Mesendoderm (in vitro differentiated cells): Measurements from ENCODE around the gene ATP1A1.

ENCODE experiments used
- DNase-seq: peaks from one replicate; pipeline ENCODE4 v3.0.0; 2013
- H2AK5ac ChIP-seq: 2 replicates; pipeline ENCODE4 v1.6.1; 2013; ENCODE audit warnings: low read length, inconsistent platforms
- H2BK120ac ChIP-seq: 2 replicates; pipeline ENCODE4 v1.6.1; 2013; ENCODE audit warnings: low read depth, mild to moderate bottlenecking, low read length, moderate library complexity, mixed read lengths
- H2BK15ac ChIP-seq: replicated peaks from 2 replicates; pipeline ENCODE4 v1.6.1; 2013; ENCODE audit warnings: low read depth, mild to moderate bottlenecking, moderate library complexity
- H2BK5ac ChIP-seq: 2 replicates; pipeline ENCODE4 v1.6.1; 2013; ENCODE audit warnings: low read length, inconsistent platforms
- H3K18ac ChIP-seq: 2 replicates; pipeline ENCODE4 v1.6.1; 2013; ENCODE audit warnings: mild to moderate bottlenecking, low read length, mixed read lengths
- H3K23ac ChIP-seq: one replicate; pipeline ENCODE4 v1.6.1; 2013; ENCODE audit warnings: low read length
- H3K27ac ChIP-seq: 2 replicates; pipeline ENCODE4 v1.5.1; 2013; ENCODE audit warnings: low read depth, mild to moderate bottlenecking, inconsistent platforms, low read length, moderate library complexity
- H3K27me3 ChIP-seq: 2 replicates; pipeline ENCODE4 v1.6.1; 2013; ENCODE audit warnings: low read length, control low read depth, mild to moderate bottlenecking, inconsistent platforms; ENCODE audit not compliant: insufficient read depth, poor library complexity
- H3K36me3 ChIP-seq: 2 replicates; pipeline ENCODE4 v1.6.1; 2013; ENCODE audit warnings: low read length, inconsistent platforms; ENCODE audit not compliant: control insufficient read depth, insufficient read depth
- H3K4ac ChIP-seq: one replicate; pipeline ENCODE4 v1.6.1; 2013; ENCODE audit warnings: low read depth, mild to moderate bottlenecking, low read length, moderate library complexity
- H3K4me1 ChIP-seq: 2 replicates; pipeline ENCODE4 v1.6.1; 2013; ENCODE audit warnings: low read depth, low read length, inconsistent platforms; ENCODE audit not compliant: control insufficient read depth
- H3K4me2 ChIP-seq: 2 replicates; pipeline ENCODE4 v1.6.1; 2013; ENCODE audit warnings: low read length
- H3K4me3 ChIP-seq: 2 replicates; pipeline ENCODE4 v1.5.1; 2013; ENCODE audit warnings: mild to moderate bottlenecking, low read length
- H3K56ac ChIP-seq: one replicate; pipeline ENCODE4 v1.6.1; 2013; ENCODE audit warnings: low read length
- H3K79me1 ChIP-seq: 2 replicates; pipeline ENCODE4 v1.6.1; 2013; ENCODE audit warnings: low read length, inconsistent platforms
- H3K79me2 ChIP-seq: 2 replicates; pipeline ENCODE4 v1.6.1; 2013; ENCODE audit warnings: mild to moderate bottlenecking, low read length; ENCODE audit not compliant: control insufficient read depth, insufficient read depth
- H3K9ac ChIP-seq: 2 replicates; pipeline ENCODE4 v1.6.1; 2013; ENCODE audit warnings: low read length, inconsistent platforms
- H4K5ac ChIP-seq: one replicate; pipeline ENCODE4 v1.6.1; 2013; ENCODE audit warnings: low read length
- H4K8ac ChIP-seq: one replicate; pipeline ENCODE4 v1.6.1; 2013; ENCODE audit warnings: low read depth, mild to moderate bottlenecking, control low read depth, low read length, moderate library complexity
- WGBS: extraction: QIAGEN DNeasy Blood & Tissue Kit; methylation state at CpG from one replicate; pipeline ENCODE4 v1.1.7; 2013; ENCODE audit warnings: low lambda C conversion rate, missing lambda C conversion rate; ENCODE audit not compliant: insufficient coverage; ENCODE audit errors: extremely low coverage; 5-methylcytosine and 5-hydroxymethylcytosine counted together

The ATP1A1 gene

GRCh38 chr1:116405241-116406135, 32.4 kb downstream of the ATP1A1 start:
- H3K4ac ChIP-seq: no peak overlapping the region
- H3K79me2 ChIP-seq: no peaks in the 10 kb centered on the region
- no CpG with 5 or more reads among the region's 14 CpGs for WGBS
- no peaks in the 10 kb centered on the region for H3K4me1 ChIP-seq
- H3K36me3 ChIP-seq: peaks cover 36% of the 10 kb centered on the region
- no peak overlapping the region for H3K23ac ChIP-seq
- no peak overlapping the region for H2BK120ac ChIP-seq
- H2BK5ac ChIP-seq: no peak overlapping the region
- DNase-seq: no peak
- H3K79me1 ChIP-seq: no peaks in the 10 kb centered on the region
- H3K9ac ChIP-seq: no peak overlapping the region
- H2AK5ac ChIP-seq: no peak overlapping the region
- H3K27me3 ChIP-seq: no peaks in the 10 kb centered on the region
- H3K4me3 ChIP-seq: no peak overlapping the region
- H3K56ac ChIP-seq: no peak overlapping the region
- H3K4me2 ChIP-seq: no peak overlapping the region
- H3K27ac ChIP-seq: no peak overlapping the region
- H4K5ac ChIP-seq: no peak overlapping the region
- no peak overlapping the region for H3K18ac ChIP-seq
- H4K8ac ChIP-seq: no peak overlapping the region
- H2BK15ac ChIP-seq: no peak overlapping the region

GRCh38 chr1:116407033-116407432, 34.0 kb downstream of the ATP1A1 start:
- H3K27ac ChIP-seq: no peak overlapping the region

GRCh38 chr1:116408193-116408592, 35.1 kb downstream of the ATP1A1 start:
- H3K18ac ChIP-seq: no peak overlapping the region
- H2AK5ac ChIP-seq: no peak overlapping the region
- no peak overlapping the region for H3K4me2 ChIP-seq
- no peak overlapping the region for H3K9ac ChIP-seq
- H3K36me3 ChIP-seq: peaks cover 24% of the 10 kb centered on the region
- no peak overlapping the region for H3K23ac ChIP-seq
- no peak overlapping the region for H4K8ac ChIP-seq
- no peak overlapping the region for H3K4ac ChIP-seq
- H3K56ac ChIP-seq: no peak overlapping the region
- H2BK5ac ChIP-seq: no peak overlapping the region
- H3K79me2 ChIP-seq: no peaks in the 10 kb centered on the region
- no CpG with 5 or more reads among the region's 2 CpGs for WGBS
- no peaks in the 10 kb centered on the region for H3K79me1 ChIP-seq
- H2BK120ac ChIP-seq: no peak overlapping the region
- no peaks in the 10 kb centered on the region for H3K27me3 ChIP-seq
- H3K4me1 ChIP-seq: no peaks in the 10 kb centered on the region
- no peak overlapping the region for H4K5ac ChIP-seq
- H3K27ac ChIP-seq: no peak overlapping the region
- no peak overlapping the region for H3K4me3 ChIP-seq
- H2BK15ac ChIP-seq: no peak overlapping the region
- DNase-seq: no peak

More at GRCh38 chr1:116407033-116407432, 34.0 kb downstream of the ATP1A1 start:
- Histone ChIP-seq H3K23ac (no peak overlapping the region), H3K4me1 (no peaks in the 10 kb centered on the region), H4K5ac (no peak overlapping the region), H3K27me3 (no peaks in the 10 kb centered on the region), H3K79me1 (no peaks in the 10 kb centered on the region), H2BK15ac (no peak overlapping the region), H2BK120ac (no peak overlapping the region), H3K79me2 (no peaks in the 10 kb centered on the region), H2BK5ac (no peak overlapping the region), H3K36me3 (peaks cover 30% of the 10 kb centered on the region), H3K4me3 (no peak overlapping the region), H3K9ac (no peak overlapping the region), H3K18ac (no peak overlapping the region), H4K8ac (no peak overlapping the region), H2AK5ac (no peak overlapping the region), H3K56ac (no peak overlapping the region), H3K4me2 (no peak overlapping the region), H3K4ac (no peak overlapping the region)
- DNase-seq: no peak
- WGBS: no CpG with 5 or more reads among the region's 6 CpGs

- H3K4ac ChIP-seq: no peak overlapping the region
- no peak overlapping the region for H3K9ac ChIP-seq
- H3K23ac ChIP-seq: no peak overlapping the region
- H4K5ac ChIP-seq: no peak overlapping the region
- no peak overlapping the region for H3K56ac ChIP-seq
- no peak overlapping the region for H3K4me3 ChIP-seq
- no peak overlapping the region for H2AK5ac ChIP-seq
- H3K27me3 ChIP-seq: no peaks in the 10 kb centered on the region
- DNase-seq: no peak
- H2BK15ac ChIP-seq: no peak overlapping the region
- H2BK5ac ChIP-seq: no peak overlapping the region
- no peak overlapping the region for H2BK120ac ChIP-seq
- no peak overlapping the region for H4K8ac ChIP-seq
- H3K27ac ChIP-seq: no peak overlapping the region
- H3K4me1 ChIP-seq: no peaks in the 10 kb centered on the region
- H3K79me1 ChIP-seq: no peaks in the 10 kb centered on the region
- no peak overlapping the region for H3K18ac ChIP-seq
- no CpG with 5 or more reads among the region's 13 CpGs for WGBS
- H3K4me2 ChIP-seq: no peak overlapping the region
- H3K36me3 ChIP-seq: peaks cover 23% of the 10 kb centered on the region
- no peaks in the 10 kb centered on the region for H3K79me2 ChIP-seq
Observed at GRCh38 chr1:116408803-116409720, 36.0 kb downstream of the ATP1A1 start.

DNA sequence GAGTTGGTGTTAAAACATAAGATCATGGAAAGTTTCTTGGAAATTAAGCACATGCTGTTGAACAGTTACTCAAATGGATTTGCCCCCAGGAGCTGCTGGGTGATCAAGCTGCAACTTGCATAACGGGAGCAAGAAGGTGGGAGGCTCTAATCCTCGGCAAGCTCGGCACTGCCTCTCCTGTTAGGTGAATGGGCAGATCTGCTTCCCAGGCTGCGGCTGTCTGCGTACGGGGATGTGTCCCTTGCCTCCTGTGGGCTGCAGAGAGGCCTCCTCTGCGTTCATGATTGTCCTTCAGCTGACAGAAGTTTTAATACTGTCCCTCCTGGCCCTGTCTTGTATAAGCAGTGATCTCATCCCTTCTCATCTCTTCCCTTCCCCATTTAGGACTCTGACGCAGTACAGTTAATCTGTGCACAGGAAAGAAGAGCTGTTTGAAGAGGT, 36.7 kb downstream of the ATP1A1 start:
- Histone ChIP-seq H2BK120ac (no peak overlapping the region), H3K18ac (no peak overlapping the region), H3K56ac (no peak overlapping the region), H3K9ac (no peak overlapping the region), H3K36me3 (peaks cover 23% of the 10 kb centered on the region), H3K27ac (no peak overlapping the region), H3K4me3 (no peak overlapping the region), H2BK5ac (no peak overlapping the region), H3K27me3 (no peaks in the 10 kb centered on the region), H4K8ac (no peak overlapping the region), H3K79me1 (no peaks in the 10 kb centered on the region), H3K4me2 (no peak overlapping the region), H3K79me2 (no peaks in the 10 kb centered on the region), H3K4ac (no peak overlapping the region), H2BK15ac (no peak overlapping the region), H2AK5ac (no peak overlapping the region), H3K23ac (no peak overlapping the region), H3K4me1 (peaks cover under 1% of the 10 kb centered on the region), H4K5ac (no peak overlapping the region)
- peak; percentile 10 for DNase-seq
- no CpG with 5 or more reads among the region's 8 CpGs for WGBS
